GM19372 (cell line): ENCODE measurements around the gene ERBB4.

Source experiments
- ATAC-seq: cut with Tn5 transposase; IDR thresholded peaks from one replicate; pipeline ENCODE4 v1.9.1; 2021; ENCODE audit warnings: mild to moderate bottlenecking, low read depth, moderate library complexity; ENCODE audit not compliant: unreplicated experiment

The ERBB4 gene

GRCh38 chr2:212170382-212170781, 368.2 kb downstream of the ERBB4 start:
- ATAC-seq, result no peak

- no peak for ATAC-seq
Observed at GRCh38 chr2:212158081-212158480, 380.5 kb downstream of the ERBB4 start.

GRCh38 chr2:212157012-212157411, 381.6 kb downstream of the ERBB4 start:
- ATAC-seq, result no peak

- ATAC-seq, result no peak
Observed at GRCh38 chr2:212156088-212156487, 382.5 kb downstream of the ERBB4 start.

- ATAC-seq, result no peak
Observed at GRCh38 chr2:212154477-212154878, 384.1 kb downstream of the ERBB4 start.

- no peak for ATAC-seq
Observed at GRCh38 chr2:212153923-212154322, 384.7 kb downstream of the ERBB4 start.

GRCh38 chr2:212147921-212148513, 390.6 kb downstream of the ERBB4 start:
- ATAC-seq, result no peak

- ATAC-seq, result no peak
Observed at GRCh38 chr2:212146416-212146815, 392.2 kb downstream of the ERBB4 start.

GRCh38 chr2:212145121-212145520, 393.5 kb downstream of the ERBB4 start:
- no peak for ATAC-seq

GRCh38 chr2:212142631-212143030, 396.0 kb downstream of the ERBB4 start:
- no peak for ATAC-seq

- no peak for ATAC-seq
Observed at GRCh38 chr2:212141499-212141898, 397.1 kb downstream of the ERBB4 start.

GRCh38 chr2:212136216-212136795, 402.3 kb downstream of the ERBB4 start:
- no peak for ATAC-seq

GRCh38 chr2:212135739-212136138, 402.9 kb downstream of the ERBB4 start:
- no peak for ATAC-seq

- no peak for ATAC-seq
Observed at GRCh38 chr2:212133337-212133736, 405.3 kb downstream of the ERBB4 start.

- no peak for ATAC-seq
Observed at GRCh38 chr2:212124598-212124997, 414.0 kb downstream of the ERBB4 start.

- ATAC-seq, result no peak
Observed at GRCh38 chr2:212119591-212119990, 419.0 kb downstream of the ERBB4 start.

- ATAC-seq, result no peak
Observed at GRCh38 chr2:212117926-212118325, 420.7 kb downstream of the ERBB4 start.

- no peak for ATAC-seq
Observed at GRCh38 chr2:212114489-212114888, 424.1 kb downstream of the ERBB4 start.

GRCh38 chr2:212112401-212112800, 426.2 kb downstream of the ERBB4 start:
- ATAC-seq, result no peak

- no peak for ATAC-seq
Observed at GRCh38 chr2:212109792-212110680, 428.6 kb downstream of the ERBB4 start.

- ATAC-seq, result no peak
Observed at GRCh38 chr2:212109217-212109616, 429.4 kb downstream of the ERBB4 start.

- ATAC-seq, result no peak
Observed at GRCh38 chr2:212107989-212108388, 430.6 kb downstream of the ERBB4 start.
